Limb (tissue), 2 donors: Measurements from ENCODE around the gene TUBB6.

Experiments used
- DNase-seq, 2 donors: peaks; one replicate each; pipeline ENCODE4 v3.0.0-alpha.2; 2016; ENCODE audit errors: extremely low spot score in 2 of 2

The TUBB6 gene

GRCh38 chr18:12336887-12337286 lies 28.8 kb downstream of the TUBB6 start:
- no peak for DNase-seq

- no peak for DNase-seq
Observed at GRCh38 chr18:12338382-12338781, 30.3 kb downstream of the TUBB6 start.

GRCh38 chr18:12340945-12341660 lies 33.1 kb downstream of the TUBB6 start:
- no peak for DNase-seq

- DNase-seq, result no peak
Observed at GRCh38 chr18:12342661-12343060, 34.6 kb downstream of the TUBB6 start.

- no peak for DNase-seq
Observed at GRCh38 chr18:12345491-12346239, 37.6 kb downstream of the TUBB6 start.

GRCh38 chr18:12346240-12346565 lies 38.2 kb downstream of the TUBB6 start:
- DNase-seq, result no peak

GRCh38 chr18:12347895-12348294 lies 39.9 kb downstream of the TUBB6 start:
- DNase-seq, result no peak

- no peak for DNase-seq
Observed at GRCh38 chr18:12352188-12352587, 44.1 kb downstream of the TUBB6 start.

GRCh38 chr18:12359515-12359927 lies 51.5 kb downstream of the TUBB6 start:
- DNase-seq, result no peak

GRCh38 chr18:12361770-12362378 lies 53.8 kb downstream of the TUBB6 start:
- no peak for DNase-seq

GRCh38 chr18:12362473-12363174 lies 54.6 kb downstream of the TUBB6 start:
- DNase-seq, result no peak

- no peak for DNase-seq
Observed at GRCh38 chr18:12366379-12366778, 58.3 kb downstream of the TUBB6 start.

GRCh38 chr18:12366784-12367183 lies 58.7 kb downstream of the TUBB6 start:
- no peak for DNase-seq

- DNase-seq, result no peak
Observed at GRCh38 chr18:12369211-12369610, 61.2 kb downstream of the TUBB6 start.

GRCh38 chr18:12371590-12371989 lies 63.5 kb downstream of the TUBB6 start:
- no peak for DNase-seq

GRCh38 chr18:12372406-12372805 lies 64.4 kb downstream of the TUBB6 start:
- no peak for DNase-seq

GRCh38 chr18:12373116-12373770 lies 65.2 kb downstream of the TUBB6 start:
- no peak for DNase-seq

- no peak for DNase-seq
Observed at GRCh38 chr18:12373771-12374116, 65.7 kb downstream of the TUBB6 start.

GRCh38 chr18:12374401-12374800 lies 66.4 kb downstream of the TUBB6 start:
- no peak for DNase-seq
